GM12892 (cell line): ENCODE measurements around the gene GPR68.

ENCODE experiments used
- POLR2A ChIP-seq: IDR thresholded peaks from 2 replicates; pipeline ENCODE4 v1.6.1; 2011; ENCODE audit warnings: low read depth, low read length, control low read depth
- POLR2AphosphoS5 ChIP-seq: IDR thresholded peaks from 2 replicates; pipeline ENCODE4 v1.6.1; 2011; ENCODE audit warnings: low read depth, low read length, control low read depth
- TAF1 ChIP-seq: IDR thresholded peaks from 2 replicates; pipeline ENCODE4 v1.6.1; 2011; ENCODE audit warnings: low read depth, mild to moderate bottlenecking, control low read depth, low read length, borderline replicate concordance

DNA sequence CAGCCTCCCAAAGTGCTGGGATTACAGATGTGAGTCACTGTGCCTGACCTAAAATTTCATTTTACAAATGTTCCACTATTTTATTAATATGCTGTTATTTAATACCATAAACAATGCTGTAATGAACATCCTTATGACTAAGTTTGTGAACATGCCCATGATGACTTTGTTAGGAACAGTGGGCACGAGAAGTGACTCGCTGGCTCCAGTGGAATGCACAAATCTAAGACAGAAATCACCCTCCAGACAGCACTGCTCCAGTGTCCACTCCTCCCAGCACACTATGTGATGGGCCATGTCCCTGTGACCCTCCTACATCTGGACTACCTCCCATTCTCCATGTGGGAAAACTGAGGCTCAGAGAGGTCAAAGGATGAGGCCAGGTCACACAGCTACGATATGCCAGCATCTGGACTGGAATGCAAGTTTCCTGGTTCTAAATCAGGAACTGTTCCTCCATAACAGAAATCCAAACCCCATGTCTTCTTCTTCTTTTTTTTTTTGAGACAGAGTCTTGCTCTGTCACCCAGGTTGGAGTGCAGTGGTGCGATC, 57.9 kb downstream of the GPR68 start:
- TF ChIP-seq TAF1 (no peak), POLR2AphosphoS5 (no peak), POLR2A (no peak)
